ENCODE measurements around the gene IGF2R.
"Not testable (repeated sequence)": the region's sequence is repeated elsewhere in the genome, so short reads cannot be mapped to it uniquely, and the experiment has no call there.

IGF2R gene

GRCh38 chr6:159997498-159998101, 28.7 kb downstream of the IGF2R start:
- DNase-seq (ENCODE audit: low read depth) = no peak

GRCh38 chr6:159998538-159998937, 29.7 kb downstream of the IGF2R start:
- no peak for DNase-seq (ENCODE audit: low read depth)

GRCh38 chr6:159999240-159999671, 30.4 kb downstream of the IGF2R start:
- no peak for DNase-seq (ENCODE audit: low read depth)

GRCh38 chr6:160000280-160000704, 31.4 kb downstream of the IGF2R start:
- no peak for DNase-seq (ENCODE audit: low read depth)

- not testable (repeated sequence) for DNase-seq (ENCODE audit: low read depth)
These were observed 32.1 kb downstream of the IGF2R start for GRCh38 chr6:160000893-160001427.

GRCh38 chr6:160002882-160003281, 34.0 kb downstream of the IGF2R start:
- no peak for DNase-seq (ENCODE audit: low read depth)

- DNase-seq (ENCODE audit: low read depth) = no peak
These were observed 35.1 kb downstream of the IGF2R start for GRCh38 chr6:160004018-160004417.

GRCh38 chr6:160004419-160005175, 35.7 kb downstream of the IGF2R start:
- no peak for DNase-seq (ENCODE audit: low read depth)

- no peak for DNase-seq (ENCODE audit: low read depth)
These were observed 36.3 kb downstream of the IGF2R start for GRCh38 chr6:160005211-160005610.

- no peak for DNase-seq (ENCODE audit: low read depth)
These were observed 37.1 kb downstream of the IGF2R start for GRCh38 chr6:160005861-160006540.

GRCh38 chr6:160007145-160007544, 38.3 kb downstream of the IGF2R start:
- no peak for DNase-seq (ENCODE audit: low read depth)

- no peak for DNase-seq (ENCODE audit: low read depth)
These were observed 38.7 kb downstream of the IGF2R start for GRCh38 chr6:160007611-160008010.

- DNase-seq (ENCODE audit: low read depth) = no peak
These were observed 41.2 kb downstream of the IGF2R start for GRCh38 chr6:160010067-160010466.

GRCh38 chr6:160013987-160014868, 45.3 kb downstream of the IGF2R start:
- DNase-seq (ENCODE audit: low read depth) = peak; percentile 3

- DNase-seq (ENCODE audit: low read depth) = no peak
These were observed 45.9 kb downstream of the IGF2R start for GRCh38 chr6:160014869-160015182.

GRCh38 chr6:160015778-160016684, 47.1 kb downstream of the IGF2R start:
- DNase-seq (ENCODE audit: low read depth) = peak; percentile 2

- DNase-seq (ENCODE audit: low read depth) = no peak
These were observed 53.2 kb downstream of the IGF2R start for GRCh38 chr6:160022101-160022500.

- no peak for DNase-seq (ENCODE audit: low read depth)
These were observed 53.9 kb downstream of the IGF2R start for GRCh38 chr6:160022793-160023192.

- no peak for DNase-seq (ENCODE audit: low read depth)
These were observed 55.3 kb downstream of the IGF2R start for GRCh38 chr6:160024152-160024551.

- DNase-seq (ENCODE audit: low read depth) = no peak
These were observed 58.2 kb downstream of the IGF2R start for GRCh38 chr6:160027076-160027475.

- no peak for DNase-seq (ENCODE audit: low read depth)
These were observed 59.0 kb downstream of the IGF2R start for GRCh38 chr6:160027931-160028330.
